PC-3 (cell line): ENCODE results near the gene AFF3. TPM values are rescaled to one million over a fixed set of nuclear protein-coding genes. Genes with fewer than 3 reads are reported as not detected.

Experiments used
- ATAC-seq: fragments of 200-7000 bp; cut with Tn5 transposase; 2 replicates; pipeline ENCODE4 v1.9.1; 2020; ENCODE audit warnings: mild to moderate bottlenecking, moderate library complexity
- BruUV-seq: library from RNA; stranded (reverse); fragments of 400-500 nt; replicated peaks from 2 replicates; lab custom pipeline; 2021; lab: Mats Ljungman, UMichigan
- CTCF ChIA-PET: fragments of 300-600 bp; sonication (Branson Sonifier 250); formaldehyde crosslinking; loops from one replicate; lab custom pipeline; 2022; ENCODE audit warnings: antibody characterized with exemption; lab: Charles Lee
- POLR2A ChIA-PET: fragments of 300-600 bp; sonication (Branson Sonifier 250); formaldehyde crosslinking; loops from one replicate; lab custom pipeline; 2022; ENCODE audit warnings: antibody characterized with exemption; ENCODE audit not compliant: unreplicated experiment; lab: Charles Lee
- DNase-seq: peaks from one replicate; pipeline ENCODE4 v3.0.0-alpha.2; 2015
- H2AFZ ChIP-seq: fragments of 300-600 bp; sonication (generic); 2 replicates; pipeline ENCODE4 v1.6.0; 2016; ENCODE audit warnings: antibody characterized with exemption, low read length
- H3F3A ChIP-seq: fragments of 300-600 bp; sonication (generic); one replicate; pipeline ENCODE4 v1.6.0; 2017; ENCODE audit warnings: antibody characterized with exemption, low read length, control low read depth, mild to moderate bottlenecking; ENCODE audit not compliant: unreplicated experiment
- H3K27ac ChIP-seq: fragments of 300-600 bp; sonication (generic); 2 replicates; pipeline ENCODE4 v1.5.1; 2016; ENCODE audit warnings: mild to moderate bottlenecking, low read length
- H3K27me3 ChIP-seq: fragments of 300-600 bp; sonication (generic); 2 replicates; pipeline ENCODE4 v1.6.1; 2016; ENCODE audit warnings: low read length, mixed read lengths
- H3K36me3 ChIP-seq: fragments of 300-600 bp; sonication (generic); 2 replicates; pipeline ENCODE4 v1.6.1; 2016; ENCODE audit warnings: low read depth, mixed run types, low read length, mixed read lengths
- H3K4me1 ChIP-seq: fragments of 300-600 bp; sonication (generic); 2 replicates; pipeline ENCODE4 v1.5.1; 2016; ENCODE audit warnings: low read length; ENCODE audit not compliant: insufficient read depth
- H3K4me2 ChIP-seq: fragments of 300-600 bp; sonication (generic); 2 replicates; pipeline ENCODE4 v1.6.0; 2016; ENCODE audit warnings: low read length
- H3K4me3 ChIP-seq: fragments of 300-600 bp; sonication (generic); 2 replicates; pipeline ENCODE4 v1.5.1; 2016; ENCODE audit warnings: mild to moderate bottlenecking, low read length, mixed read lengths
- H3K79me2 ChIP-seq: fragments of 300-600 bp; sonication (generic); 2 replicates; pipeline ENCODE4 v1.6.1; 2017; ENCODE audit warnings: low read length, mixed read lengths
- H3K9ac ChIP-seq: fragments of 300-600 bp; sonication (generic); 2 replicates; pipeline ENCODE4 v1.6.0; 2016; ENCODE audit warnings: mild to moderate bottlenecking, low read length
- H3K9me2 ChIP-seq: fragments of 300-600 bp; sonication (generic); replicated peaks from 2 replicates; pipeline ENCODE4 v1.6.1; 2016; ENCODE audit warnings: mixed run types, low read length, mixed read lengths
- H3K9me3 ChIP-seq: fragments of 300-600 bp; sonication (generic); 2 replicates; pipeline ENCODE4 v1.6.1; 2016; ENCODE audit warnings: low read length, mixed read lengths
- H4K20me1 ChIP-seq: fragments of 300-600 bp; sonication (generic); 2 replicates; pipeline ENCODE4 v1.6.1; 2016; ENCODE audit warnings: low read length, mixed read lengths
- EZH2 ChIP-seq: fragments of 300-600 bp; sonication (generic); IDR thresholded peaks from one replicate; pipeline ENCODE4 v1.6.1; 2017; ENCODE audit warnings: antibody characterized with exemption, mild to moderate bottlenecking, low read length; ENCODE audit not compliant: unreplicated experiment
- EZH2phosphoT487 ChIP-seq: fragments of 300-600 bp; sonication (generic); IDR thresholded peaks from 2 replicates; pipeline ENCODE4 v1.6.1; 2018; ENCODE audit warnings: mild to moderate bottlenecking, antibody characterized with exemption, low read length, borderline replicate concordance
- intact Hi-C: fragments of 100-400 bp; cut with micrococcal nuclease; formaldehyde crosslinking; loops from 2 replicates; pipeline ENCODE4 v1.9.0; 2023
- total RNA-seq: library from RNA; depleted of rRNA; stranded (reverse); fragments of >200 nt; gene quantifications from 2 replicates; pipeline ENCODE4 v1.2.3, GENCODE V29; 2014
- TF ChIP-seq, protein P1 (sequence below): fragments of 300-600 bp; sonication (generic); conservative IDR thresholded peaks from 2 replicates; pipeline ENCODE4 v1.5.1; 2017; ENCODE audit warnings: antibody characterized with exemption, low read depth, mild to moderate bottlenecking, low read length

The AFF3 gene
- total RNA-seq, 1 experiment from 2014 or later, result 0.04 TPM

GRCh38 chr2:100126201-100126600, 16.2 kb downstream of the AFF3 start:
- DNase-seq (no peak), ATAC-seq (no peak)
- no peaks in the 10 kb centered on the region for H3K4me1 ChIP-seq
- H2AFZ ChIP-seq, result no peak overlapping the region
- no peaks in the 10 kb centered on the region for H3K36me3 ChIP-seq
- ChIA-PET CTCF (no interaction called here), POLR2A (no interaction called here)
- BruUV-seq, result no TSS peak
- no peaks in the 10 kb centered on the region for H3K27me3 ChIP-seq
- no peaks in the 10 kb centered on the region for H3K9me3 ChIP-seq
- no peak overlapping the region for H3K27ac ChIP-seq
- no peak overlapping the region for H3K4me2 ChIP-seq
- intact Hi-C loops, result no loop called here
- TF ChIP-seq, protein P1, sequence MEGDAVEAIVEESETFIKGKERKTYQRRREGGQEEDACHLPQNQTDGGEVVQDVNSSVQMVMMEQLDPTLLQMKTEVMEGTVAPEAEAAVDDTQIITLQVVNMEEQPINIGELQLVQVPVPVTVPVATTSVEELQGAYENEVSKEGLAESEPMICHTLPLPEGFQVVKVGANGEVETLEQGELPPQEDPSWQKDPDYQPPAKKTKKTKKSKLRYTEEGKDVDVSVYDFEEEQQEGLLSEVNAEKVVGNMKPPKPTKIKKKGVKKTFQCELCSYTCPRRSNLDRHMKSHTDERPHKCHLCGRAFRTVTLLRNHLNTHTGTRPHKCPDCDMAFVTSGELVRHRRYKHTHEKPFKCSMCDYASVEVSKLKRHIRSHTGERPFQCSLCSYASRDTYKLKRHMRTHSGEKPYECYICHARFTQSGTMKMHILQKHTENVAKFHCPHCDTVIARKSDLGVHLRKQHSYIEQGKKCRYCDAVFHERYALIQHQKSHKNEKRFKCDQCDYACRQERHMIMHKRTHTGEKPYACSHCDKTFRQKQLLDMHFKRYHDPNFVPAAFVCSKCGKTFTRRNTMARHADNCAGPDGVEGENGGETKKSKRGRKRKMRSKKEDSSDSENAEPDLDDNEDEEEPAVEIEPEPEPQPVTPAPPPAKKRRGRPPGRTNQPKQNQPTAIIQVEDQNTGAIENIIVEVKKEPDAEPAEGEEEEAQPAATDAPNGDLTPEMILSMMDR, result no peak
- H3K9me2 ChIP-seq, result no peaks in the 10 kb centered on the region
- H3K79me2 ChIP-seq, result no peaks in the 10 kb centered on the region
- H3K4me3 ChIP-seq, result no peak overlapping the region
- no peak overlapping the region for H3K9ac ChIP-seq
- no peaks in the 10 kb centered on the region for H4K20me1 ChIP-seq
- H3F3A ChIP-seq, result no peaks in the 10 kb centered on the region

DNA sequence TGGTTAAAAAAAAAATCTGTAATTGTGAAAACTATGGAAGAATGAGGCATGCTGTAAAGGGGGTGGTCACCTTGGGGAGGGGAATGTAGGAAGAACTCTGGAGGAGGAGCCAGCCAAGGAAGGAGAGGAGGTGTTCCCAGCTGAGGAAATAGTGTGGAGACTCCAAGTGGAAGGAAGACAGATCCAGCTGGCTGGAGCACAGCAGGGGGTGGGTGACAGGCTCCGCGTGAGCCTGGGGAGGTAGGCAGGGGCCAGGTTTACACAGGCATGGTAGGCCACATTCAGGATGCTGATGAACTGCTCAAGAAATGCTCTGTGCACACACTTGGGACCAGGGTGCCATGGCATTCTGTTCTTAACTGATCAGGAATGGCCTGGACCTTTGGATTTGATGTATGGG, 16.8 kb downstream of the AFF3 start:
- H3F3A ChIP-seq, result no peaks in the 10 kb centered on the region
- ChIA-PET CTCF (no interaction called here), POLR2A (no interaction called here)
- no peak overlapping the region for H3K27ac ChIP-seq
- no peaks in the 10 kb centered on the region for H4K20me1 ChIP-seq
- H2AFZ ChIP-seq, result no peak overlapping the region
- no peaks in the 10 kb centered on the region for H3K27me3 ChIP-seq
- H3K4me1 ChIP-seq, result no peaks in the 10 kb centered on the region
- DNase-seq (no peak), ATAC-seq (no peak)
- H3K4me2 ChIP-seq, result no peak overlapping the region
- no peaks in the 10 kb centered on the region for H3K36me3 ChIP-seq
- H3K4me3 ChIP-seq, result no peak overlapping the region
- H3K79me2 ChIP-seq, result no peaks in the 10 kb centered on the region
- H3K9me3 ChIP-seq, result no peaks in the 10 kb centered on the region
- intact Hi-C loops, result no loop called here
- no peak overlapping the region for H3K9ac ChIP-seq
- no peak for TF ChIP-seq EZH2phosphoT487
- TF ChIP-seq, protein P1, result no peak
- no peak for TF ChIP-seq EZH2
- no TSS peak for BruUV-seq
- no peaks in the 10 kb centered on the region for H3K9me2 ChIP-seq

DNA sequence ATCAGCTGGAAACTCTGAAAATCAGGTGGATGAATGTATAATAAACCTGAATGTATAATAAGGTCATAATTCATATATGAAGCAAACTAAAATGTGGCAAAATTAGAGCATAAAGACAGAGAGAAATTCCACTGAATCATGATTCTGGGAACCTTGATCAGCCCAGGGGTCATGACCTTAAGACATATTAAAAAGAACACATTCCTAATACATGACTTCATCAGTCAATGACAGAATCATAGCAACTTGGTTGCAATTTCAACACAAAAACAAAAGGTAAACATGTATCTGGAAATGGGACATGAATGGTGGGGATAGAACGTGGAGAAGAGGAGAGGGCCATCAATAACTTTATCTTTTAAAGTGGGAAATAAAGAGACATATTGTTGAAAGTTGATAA, 17.6 kb downstream of the AFF3 start:
- Histone ChIP-seq H3K4me1 (no peaks in the 10 kb centered on the region), H4K20me1 (no peaks in the 10 kb centered on the region), H3K4me2 (no peak overlapping the region), H2AFZ (no peak overlapping the region), H3K9me3 (no peaks in the 10 kb centered on the region), H3F3A (no peaks in the 10 kb centered on the region), H3K9me2 (no peaks in the 10 kb centered on the region), H3K4me3 (no peak overlapping the region), H3K36me3 (no peaks in the 10 kb centered on the region), H3K9ac (no peak overlapping the region), H3K27ac (no peak overlapping the region), H3K79me2 (no peaks in the 10 kb centered on the region), H3K27me3 (no peaks in the 10 kb centered on the region)
- intact Hi-C loops, result no loop called here
- TF ChIP-seq EZH2 (no peak), EZH2phosphoT487 (no peak)
- TF ChIP-seq, protein P1, result no peak
- CTCF ChIA-PET, result no interaction called here
- POLR2A ChIA-PET, result no interaction called here
- ATAC-seq, result no peak
- peak; percentile 42 for DNase-seq
- BruUV-seq, result no TSS peak
